Activated T-helper 1 cell treated with anti-CD3 and anti-CD28 coated beads, Interleukin-2, amount 50 U/mL, for 16 hours (primary cell): ENCODE measurements around the gene CELF5.

Experiments
- DNase-seq, 2 donors: peaks; one replicate each; pipeline ENCODE4 v3.0.0-alpha.2; 2020; ENCODE audit warnings: low read depth in 1 of 2, low spot score in 1 of 2

CELF5 gene

DNA sequence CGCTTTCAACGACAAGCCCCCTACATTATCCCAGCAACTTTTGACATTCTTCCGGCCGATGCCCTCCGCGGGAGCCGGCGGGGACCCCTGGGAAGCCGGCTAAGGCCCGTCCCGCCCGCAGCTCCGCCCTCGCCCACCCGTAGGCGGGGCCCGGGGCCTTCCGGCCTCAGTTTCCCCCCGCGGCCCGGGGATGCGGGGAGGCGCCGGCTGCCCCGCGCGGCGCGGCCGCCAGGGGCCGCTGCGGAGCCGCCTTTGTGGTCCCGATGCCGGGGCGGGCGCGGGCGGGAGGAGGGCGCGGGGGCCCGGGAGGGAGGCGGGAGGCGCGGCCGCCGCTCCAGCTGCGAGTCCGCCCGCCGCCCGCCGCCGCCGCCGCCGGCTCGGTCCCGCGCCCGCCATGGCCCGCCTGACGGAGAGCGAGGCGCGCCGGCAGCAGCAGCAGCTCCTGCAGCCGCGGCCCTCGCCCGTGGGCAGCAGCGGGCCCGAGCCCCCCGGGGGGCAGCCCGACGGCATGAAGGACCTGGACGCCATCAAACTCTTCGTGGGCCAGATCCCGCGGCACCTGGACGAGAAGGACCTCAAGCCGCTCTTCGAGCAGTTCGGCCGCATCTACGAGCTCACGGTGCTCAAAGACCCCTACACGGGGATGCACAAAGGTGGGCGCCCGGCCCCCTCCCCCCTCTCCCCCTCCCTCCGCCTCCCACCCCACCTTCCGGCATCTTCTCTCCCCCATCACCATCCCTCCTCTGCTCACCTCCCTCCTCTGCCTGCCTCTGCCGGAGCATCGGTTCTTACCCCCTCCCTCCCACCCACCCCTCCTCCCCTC, at the start of gene CELF5:
Gene CELF5, plus strand, starts transcription at position 316 of the 823 bp plus-strand sequence. Its CDS starts 79 bp downstream, at position 395.
- peak; percentile 20 to 41 for DNase-seq

DNA sequence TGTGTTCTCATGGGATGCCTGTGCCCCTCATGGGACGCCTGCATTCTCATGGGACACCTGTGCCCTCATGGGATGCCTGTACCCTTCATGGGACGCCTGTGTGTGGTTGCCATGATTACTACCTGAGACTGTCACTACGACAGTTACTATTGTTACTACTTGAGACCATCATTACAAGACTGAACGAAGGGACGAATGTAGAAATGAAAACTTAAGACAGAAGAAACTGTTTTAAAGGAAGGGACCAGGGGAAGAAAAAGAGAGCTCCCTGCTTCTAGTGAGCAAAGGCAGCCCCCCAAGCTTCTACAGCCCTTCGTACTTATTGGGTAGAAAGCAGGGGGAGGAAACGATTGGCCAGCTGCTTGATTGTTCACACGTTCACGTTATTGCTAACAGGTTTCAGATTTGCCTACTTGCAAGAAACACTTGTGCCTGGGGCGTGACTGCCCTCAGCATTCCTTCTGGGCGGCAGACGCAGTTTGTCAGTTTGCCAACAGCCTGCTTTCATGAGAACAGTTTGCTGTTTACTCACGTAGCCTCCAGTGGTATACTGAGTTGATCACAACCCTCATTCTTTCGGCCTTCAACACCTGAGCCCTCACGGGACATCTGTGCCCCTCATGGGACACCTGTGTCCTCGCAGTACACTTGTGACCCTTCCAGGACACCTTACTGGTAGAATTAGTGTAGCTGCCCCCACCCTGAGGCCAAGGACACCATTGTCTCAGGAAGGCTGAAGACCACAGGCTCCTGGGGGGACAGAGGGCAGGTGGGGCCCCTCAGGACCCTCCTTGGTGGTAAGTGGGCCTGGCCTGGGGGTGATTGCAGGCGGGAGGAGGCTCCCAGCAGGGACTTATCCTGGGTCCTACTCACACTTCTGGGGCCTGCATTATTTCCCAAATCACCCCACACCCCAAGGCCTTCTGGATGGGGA, 48.4 kb upstream of the CELF5 start:
- no peak for DNase-seq

GRCh38 chr19:3176715-3177501, 47.6 kb upstream of the CELF5 start:
- peak; percentile 52 to 67 for DNase-seq

GRCh38 chr19:3178377-3178972, 46.0 kb upstream of the CELF5 start, which contains the start of gene S1PR4:
Gene S1PR4, plus strand, starts transcription at chr19:3178769. Its CDS starts 24 bp downstream, at chr19:3178793.
- DNase-seq: peak; percentile 48 to 51

GRCh38 chr19:3178973-3179738, 45.3 kb upstream of the CELF5 start:
- no peak for DNase-seq

DNA sequence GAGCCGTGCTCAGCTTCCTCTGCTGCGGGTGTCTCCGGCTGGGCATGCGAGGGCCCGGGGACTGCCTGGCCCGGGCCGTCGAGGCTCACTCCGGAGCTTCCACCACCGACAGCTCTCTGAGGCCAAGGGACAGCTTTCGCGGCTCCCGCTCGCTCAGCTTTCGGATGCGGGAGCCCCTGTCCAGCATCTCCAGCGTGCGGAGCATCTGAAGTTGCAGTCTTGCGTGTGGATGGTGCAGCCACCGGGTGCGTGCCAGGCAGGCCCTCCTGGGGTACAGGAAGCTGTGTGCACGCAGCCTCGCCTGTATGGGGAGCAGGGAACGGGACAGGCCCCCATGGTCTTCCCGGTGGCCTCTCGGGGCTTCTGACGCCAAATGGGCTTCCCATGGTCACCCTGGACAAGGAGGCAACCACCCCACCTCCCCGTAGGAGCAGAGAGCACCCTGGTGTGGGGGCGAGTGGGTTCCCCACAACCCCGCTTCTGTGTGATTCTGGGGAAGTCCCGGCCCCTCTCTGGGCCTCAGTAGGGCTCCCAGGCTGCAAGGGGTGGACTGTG, 44.6 kb upstream of the CELF5 start:
- DNase-seq: no peak

DNA sequence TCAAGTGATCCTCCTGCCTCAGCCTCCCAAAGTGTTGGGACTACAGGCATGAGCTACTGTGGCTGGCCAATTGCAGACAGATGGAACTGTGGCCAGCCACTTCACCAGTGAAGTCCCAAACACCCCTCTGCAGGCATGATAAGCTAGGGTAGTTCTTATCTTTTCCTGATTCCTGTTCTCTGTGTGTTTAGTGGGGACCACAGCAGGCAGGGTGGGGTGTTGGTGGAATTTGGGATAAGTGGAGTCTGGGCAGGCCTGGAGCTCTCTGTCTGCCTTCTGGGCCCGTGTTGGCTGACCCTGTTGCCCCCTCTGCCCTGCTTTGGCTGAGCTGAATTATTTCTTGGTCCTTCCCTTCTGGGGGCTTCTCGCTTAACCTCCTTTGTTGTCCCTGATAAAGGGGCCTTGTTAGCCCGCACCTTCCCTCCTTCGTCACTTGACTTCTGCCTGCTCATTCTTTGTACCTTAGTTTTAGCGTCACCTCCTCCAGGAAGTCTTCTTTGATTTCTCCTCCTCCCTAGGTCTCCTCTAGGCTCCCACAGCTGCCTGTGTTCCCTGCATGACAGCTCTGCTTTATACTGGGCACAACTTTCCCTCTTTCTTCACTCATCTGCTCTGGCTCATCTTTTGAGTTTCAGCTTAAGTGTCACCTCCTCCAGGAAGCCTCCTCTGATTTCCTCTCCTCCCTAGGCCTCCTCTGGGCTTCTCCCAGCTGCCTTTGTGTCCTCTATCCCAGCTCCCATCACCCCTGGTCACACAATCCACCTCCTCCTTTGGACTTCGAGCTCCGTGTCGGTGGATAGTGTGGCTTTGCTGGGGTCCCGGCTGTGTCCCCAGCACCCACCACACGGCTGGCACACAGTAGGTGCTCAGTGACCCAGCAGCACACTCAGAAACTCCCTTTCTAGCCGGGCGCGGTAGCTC, 40.5 kb upstream of the CELF5 start:
- DNase-seq: no peak

GRCh38 chr19:3184847-3185460, 39.5 kb upstream of the CELF5 start:
- DNase-seq: peak in 1 of 2 donors; percentile 48

DNA sequence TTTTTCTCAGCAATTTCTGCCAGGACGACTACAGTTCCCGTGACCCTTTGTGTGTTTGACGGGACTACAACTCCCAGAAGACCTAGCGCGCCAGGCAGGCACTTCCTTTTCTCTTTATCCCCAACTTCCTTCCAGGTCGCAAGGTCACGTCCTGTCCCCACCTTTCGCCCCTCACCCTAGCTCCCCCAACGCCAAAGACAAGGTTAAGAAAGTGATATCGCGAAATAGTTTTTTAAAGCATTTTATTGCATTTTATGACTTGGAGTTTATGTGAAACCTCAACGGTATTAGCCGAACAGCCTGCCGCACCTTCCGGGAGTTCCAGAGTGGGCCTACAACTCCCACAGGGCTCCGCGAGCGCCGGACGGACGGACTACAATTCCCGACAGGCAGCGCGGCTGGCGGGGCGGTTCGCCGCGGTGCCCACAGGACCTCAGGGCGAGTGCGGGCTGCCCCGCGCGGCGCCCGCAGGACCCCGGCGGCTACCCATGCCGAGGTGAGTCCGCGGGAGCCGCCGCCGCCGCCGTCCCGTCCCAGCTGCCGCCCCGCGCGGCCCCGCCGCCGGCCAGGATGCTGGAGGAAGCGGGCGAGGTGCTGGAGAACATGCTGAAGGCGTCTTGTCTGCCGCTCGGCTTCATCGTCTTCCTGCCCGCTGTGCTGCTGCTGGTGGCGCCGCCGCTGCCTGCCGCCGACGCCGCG, 38.9 kb upstream of the CELF5 start, which contains the start of gene NCLN:
Gene NCLN, plus strand, starts transcription at position 470 of the 699 bp plus-strand sequence. Its CDS starts 101 bp downstream, at position 571.
- DNase-seq: peak; percentile 88 to 93

DNA sequence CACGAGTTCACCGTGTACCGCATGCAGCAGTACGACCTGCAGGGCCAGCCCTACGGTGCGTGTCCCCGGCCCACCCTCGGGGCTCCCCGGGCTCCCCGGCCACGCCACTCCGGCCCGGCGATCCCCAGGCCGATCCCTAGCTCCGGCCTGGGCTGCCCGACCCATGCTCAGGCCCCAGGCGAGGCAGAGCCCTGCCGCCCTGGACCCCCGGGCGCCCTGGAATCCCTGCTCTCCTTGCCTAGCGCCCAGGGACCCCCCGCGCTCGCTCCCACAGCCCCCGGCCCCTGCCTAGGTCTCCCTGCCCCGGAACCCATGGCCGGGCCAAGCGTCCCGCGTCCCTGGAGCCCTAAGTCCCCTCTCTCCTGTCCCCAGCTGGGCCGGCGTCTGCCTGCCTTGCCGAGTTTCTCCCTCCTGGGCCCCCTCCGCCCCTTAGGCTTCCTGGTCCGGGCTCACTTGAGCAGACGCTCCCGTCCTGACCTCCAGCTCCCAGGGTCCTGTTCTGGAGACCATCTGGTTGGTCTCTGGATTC, 38.2 kb upstream of the CELF5 start:
- DNase-seq: no peak

DNA sequence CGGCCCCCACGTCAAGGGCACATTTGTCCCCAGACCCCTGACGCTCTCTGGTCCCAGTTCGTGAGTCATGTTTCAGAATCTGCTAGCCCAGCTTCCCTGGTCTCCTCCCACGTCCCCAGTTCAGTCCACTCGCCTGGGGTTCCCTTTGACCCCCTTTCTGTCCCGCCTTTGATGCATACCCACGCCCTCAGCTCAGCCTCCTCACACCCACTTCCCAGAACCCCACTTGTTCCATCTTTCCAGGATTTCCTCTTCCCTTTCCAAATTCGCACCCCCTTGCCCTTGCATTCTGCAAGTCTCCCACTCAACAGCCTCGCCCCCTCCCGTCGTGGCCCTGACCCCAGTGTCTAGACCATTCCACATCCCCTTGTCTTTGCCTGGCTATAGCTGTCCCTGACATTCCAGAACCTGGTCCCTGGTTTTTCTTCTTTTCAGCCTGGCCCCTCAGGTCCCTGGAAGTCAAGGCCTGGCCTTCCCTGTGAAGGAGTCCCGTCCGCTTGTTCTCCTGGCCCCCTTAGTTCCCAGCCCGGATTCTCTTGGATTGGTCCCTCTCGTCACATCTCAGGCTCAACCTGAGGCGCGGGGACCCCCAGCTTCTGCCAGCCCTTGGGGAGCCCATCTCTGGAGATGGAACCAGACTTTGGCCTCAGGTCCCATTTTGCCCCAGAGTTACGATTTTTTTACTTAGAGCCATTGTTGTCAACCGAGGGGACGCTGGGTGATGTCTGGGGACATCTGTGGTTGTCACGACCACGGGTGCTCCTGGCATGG, 37.4 kb upstream of the CELF5 start:
- DNase-seq: no peak

- no peak for DNase-seq
Measured at GRCh38 chr19:3187662-3188511, 36.6 kb upstream of the CELF5 start.

DNA sequence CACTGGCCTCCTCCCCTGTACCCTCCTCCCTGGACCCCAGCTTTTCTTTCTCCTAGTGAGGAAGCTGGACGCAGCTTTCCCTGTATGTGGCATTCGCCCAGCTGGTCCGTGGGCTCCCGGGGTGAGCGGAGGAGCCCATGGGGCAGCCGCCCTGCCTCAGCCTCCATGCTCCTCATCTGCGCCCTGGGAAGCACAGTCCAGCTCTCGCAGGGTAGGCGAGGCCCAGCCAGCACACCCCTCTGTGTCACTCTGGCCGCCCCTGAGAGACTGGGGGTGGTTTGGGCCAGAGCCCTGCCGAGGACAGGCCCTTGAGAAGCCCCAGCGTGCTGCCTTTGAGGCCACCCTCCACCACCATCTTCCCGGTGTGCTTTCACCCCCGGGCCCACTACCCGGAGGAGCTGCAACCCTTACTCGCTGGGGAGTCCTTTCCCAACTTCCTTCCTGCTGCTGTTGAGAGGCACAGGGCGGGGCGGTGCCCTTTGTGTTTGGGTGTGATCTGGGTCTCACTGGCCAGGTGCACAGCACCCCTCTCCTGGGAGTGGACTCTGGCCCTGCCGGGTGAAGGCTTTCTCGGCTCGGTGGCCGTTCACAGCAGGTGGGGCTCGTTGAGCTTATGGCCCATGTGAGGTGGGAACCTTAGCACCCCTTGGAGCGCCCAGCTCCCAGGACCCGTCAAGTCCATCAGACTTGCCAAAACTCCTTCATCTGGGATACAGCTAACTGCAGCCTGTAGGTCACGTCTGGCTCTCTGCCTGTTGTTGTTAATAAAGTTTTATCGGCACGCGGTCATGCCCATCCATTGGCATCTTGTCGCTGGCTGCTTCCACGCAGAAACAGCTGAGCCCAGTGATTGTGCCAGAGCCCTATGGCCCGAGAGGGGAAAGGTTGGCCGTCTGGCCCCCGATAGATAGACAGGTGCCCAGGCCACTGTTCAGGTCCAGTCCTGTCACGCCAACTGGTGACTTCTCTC, 35.5 kb upstream of the CELF5 start:
- no peak for DNase-seq
